Activated T-cell treated with anti-CD3 and anti-CD28 coated beads, Interleukin-2, amount 50 U/mL, for 24 hours (primary cell): ENCODE measurements around the gene KHDC3L.
"Not testable (repeated sequence)": the region's sequence is repeated elsewhere in the genome, so short reads cannot be mapped to it uniquely, and the experiment has no call there.

Source experiments
- DNase-seq: peaks from one replicate; pipeline ENCODE4 v3.0.0-alpha.2; 2020
- H3K27ac Mint-ChIP-seq: 2 replicates; pipeline ENCODE4 v1.8.0; 2020; ENCODE audit warnings: mild to moderate bottlenecking, mixed read lengths
- H3K27me3 Mint-ChIP-seq: 2 replicates; pipeline ENCODE4 v1.8.0; 2020; ENCODE audit warnings: mixed read lengths
- H3K36me3 Mint-ChIP-seq: 2 replicates; pipeline ENCODE4 v1.8.0; 2020; ENCODE audit warnings: low read depth, mixed read lengths
- H3K4me1 Mint-ChIP-seq: 2 replicates; pipeline ENCODE4 v1.8.0; 2020; ENCODE audit warnings: low read depth, mixed read lengths
- H3K4me3 Mint-ChIP-seq: 2 replicates; pipeline ENCODE4 v1.8.0; 2020; ENCODE audit warnings: mild to moderate bottlenecking, moderate library complexity, mixed read lengths
- H3K9me3 Mint-ChIP-seq: 2 replicates; pipeline ENCODE4 v1.8.0; 2020; ENCODE audit warnings: mixed read lengths

The KHDC3L gene

GRCh38 chr6:73362869-73363536, 545 bp downstream of the KHDC3L start:
- Mint-ChIP-seq H3K27ac (no peak overlapping the region), H3K4me1 (no peaks in the 10 kb centered on the region), H3K4me3 (no peak overlapping the region), H3K9me3 (no peaks in the 10 kb centered on the region), H3K36me3 (no peaks in the 10 kb centered on the region), H3K27me3 (no peaks in the 10 kb centered on the region)
- no peak for DNase-seq

- no peaks in the 10 kb centered on the region for H3K4me1 Mint-ChIP-seq
- no peak for DNase-seq
- H3K27me3 Mint-ChIP-seq: no peaks in the 10 kb centered on the region
- H3K9me3 Mint-ChIP-seq: no peaks in the 10 kb centered on the region
- no peaks in the 10 kb centered on the region for H3K36me3 Mint-ChIP-seq
- no peak overlapping the region for H3K27ac Mint-ChIP-seq
- H3K4me3 Mint-ChIP-seq: no peak overlapping the region
Measured at GRCh38 chr6:73363537-73363875, 1.0 kb downstream of the KHDC3L start.

GRCh38 chr6:73364121-73364520, 1.7 kb downstream of the KHDC3L start:
- H3K4me3 Mint-ChIP-seq: no peak overlapping the region
- no peaks in the 10 kb centered on the region for H3K4me1 Mint-ChIP-seq
- no peak overlapping the region for H3K27ac Mint-ChIP-seq
- no peak for DNase-seq
- H3K9me3 Mint-ChIP-seq: no peaks in the 10 kb centered on the region
- no peaks in the 10 kb centered on the region for H3K36me3 Mint-ChIP-seq
- no peaks in the 10 kb centered on the region for H3K27me3 Mint-ChIP-seq

- H3K36me3 Mint-ChIP-seq: no peaks in the 10 kb centered on the region
- H3K27ac Mint-ChIP-seq: no peak overlapping the region
- H3K4me1 Mint-ChIP-seq: no peaks in the 10 kb centered on the region
- no peak overlapping the region for H3K4me3 Mint-ChIP-seq
- H3K9me3 Mint-ChIP-seq: no peaks in the 10 kb centered on the region
- DNase-seq: no peak
- no peaks in the 10 kb centered on the region for H3K27me3 Mint-ChIP-seq
Measured at GRCh38 chr6:73364549-73364948, 2.1 kb downstream of the KHDC3L start.

- Mint-ChIP-seq H3K27ac (no peak overlapping the region), H3K4me3 (no peak overlapping the region), H3K36me3 (no peaks in the 10 kb centered on the region), H3K4me1 (no peaks in the 10 kb centered on the region), H3K9me3 (peaks cover 4% of the 10 kb centered on the region), H3K27me3 (no peaks in the 10 kb centered on the region)
- no peak for DNase-seq
Measured at GRCh38 chr6:73367761-73368355, 5.4 kb downstream of the KHDC3L start.

- no peak for DNase-seq
- H3K9me3 Mint-ChIP-seq: peaks cover 6% of the 10 kb centered on the region
- no peaks in the 10 kb centered on the region for H3K36me3 Mint-ChIP-seq
- H3K4me3 Mint-ChIP-seq: no peak overlapping the region
- no peaks in the 10 kb centered on the region for H3K27me3 Mint-ChIP-seq
- H3K4me1 Mint-ChIP-seq: no peaks in the 10 kb centered on the region
- no peak overlapping the region for H3K27ac Mint-ChIP-seq
Measured at GRCh38 chr6:73368675-73369074, 6.2 kb downstream of the KHDC3L start.

GRCh38 chr6:73369157-73369556, 6.7 kb downstream of the KHDC3L start:
- Mint-ChIP-seq H3K4me3 (no peak overlapping the region), H3K9me3 (peaks cover 6% of the 10 kb centered on the region), H3K27me3 (no peaks in the 10 kb centered on the region), H3K4me1 (no peaks in the 10 kb centered on the region), H3K36me3 (no peaks in the 10 kb centered on the region), H3K27ac (no peak overlapping the region)
- no peak for DNase-seq

- no peak within 1 kb of the TSS for H3K27ac Mint-ChIP-seq
- no peak for DNase-seq
- H3K36me3 Mint-ChIP-seq: no peaks in the 10 kb centered on the region
- H3K4me1 Mint-ChIP-seq: no peaks in the 10 kb centered on the region
- peaks cover 6% of the 10 kb centered on the region for H3K9me3 Mint-ChIP-seq
- no peaks in the 10 kb centered on the region for H3K27me3 Mint-ChIP-seq
- no peak within 1 kb of the TSS for H3K4me3 Mint-ChIP-seq
Measured at GRCh38 chr6:73369563-73369962, 7.1 kb downstream of the KHDC3L start, which contains the start of gene OOEP. TSS of gene OOEP (minus strand) at chr6:73369897. CDS start at chr6:73369792, 105 bp downstream.

GRCh38 chr6:73371984-73372383, 9.5 kb downstream of the KHDC3L start:
- Mint-ChIP-seq H3K27ac (no peak overlapping the region), H3K4me3 (no peak overlapping the region)

GRCh38 chr6:73372516-73372915, 10.1 kb downstream of the KHDC3L start:
- H3K27me3 Mint-ChIP-seq: no peaks in the 10 kb centered on the region
- H3K4me3 Mint-ChIP-seq: no peak overlapping the region
- no peaks in the 10 kb centered on the region for H3K36me3 Mint-ChIP-seq
- H3K27ac Mint-ChIP-seq: no peak overlapping the region
- H3K4me1 Mint-ChIP-seq: no peaks in the 10 kb centered on the region
- H3K9me3 Mint-ChIP-seq: peaks cover 6% of the 10 kb centered on the region
- no peak for DNase-seq

More at GRCh38 chr6:73371984-73372383, 9.5 kb downstream of the KHDC3L start:
- H3K36me3 Mint-ChIP-seq: no peaks in the 10 kb centered on the region
- peaks cover 6% of the 10 kb centered on the region for H3K9me3 Mint-ChIP-seq
- DNase-seq: no peak
- H3K27me3 Mint-ChIP-seq: no peaks in the 10 kb centered on the region
- H3K4me1 Mint-ChIP-seq: no peaks in the 10 kb centered on the region

GRCh38 chr6:73375216-73375615, 12.8 kb downstream of the KHDC3L start:
- Mint-ChIP-seq H3K4me1 (no peaks in the 10 kb centered on the region), H3K9me3 (peaks cover 6% of the 10 kb centered on the region), H3K27me3 (no peaks in the 10 kb centered on the region), H3K27ac (no peak overlapping the region), H3K36me3 (no peaks in the 10 kb centered on the region), H3K4me3 (no peak overlapping the region)
- no peak for DNase-seq

- Mint-ChIP-seq H3K36me3 (no peaks in the 10 kb centered on the region), H3K4me1 (no peaks in the 10 kb centered on the region), H3K9me3 (peaks cover 6% of the 10 kb centered on the region), H3K27ac (no peak overlapping the region), H3K4me3 (no peak overlapping the region), H3K27me3 (no peaks in the 10 kb centered on the region)
- DNase-seq: no peak
Measured at GRCh38 chr6:73377225-73377624, 14.8 kb downstream of the KHDC3L start.

GRCh38 chr6:73381531-73381930, 19.1 kb downstream of the KHDC3L start:
- DNase-seq, H3K4me3 Mint-ChIP-seq, H3K9me3 Mint-ChIP-seq, H3K27ac Mint-ChIP-seq, H3K36me3 Mint-ChIP-seq, H3K4me1 Mint-ChIP-seq, H3K27me3 Mint-ChIP-seq: not testable (repeated sequence)

GRCh38 chr6:73382462-73383113, 20.1 kb downstream of the KHDC3L start:
- no peaks in the 10 kb centered on the region for H3K27me3 Mint-ChIP-seq
- no peaks in the 10 kb centered on the region for H3K9me3 Mint-ChIP-seq
- no peaks in the 10 kb centered on the region for H3K4me1 Mint-ChIP-seq
- H3K4me3 Mint-ChIP-seq: no peak overlapping the region
- H3K27ac Mint-ChIP-seq: no peak overlapping the region
- DNase-seq: no peak
- H3K36me3 Mint-ChIP-seq: no peaks in the 10 kb centered on the region

- Mint-ChIP-seq H3K4me3 (peak overlapping the region; percentile 81), H3K36me3 (no peaks in the 10 kb centered on the region), H3K27ac (peak overlapping the region; percentile 73), H3K27me3 (peaks cover 3% of the 10 kb centered on the region), H3K9me3 (no peaks in the 10 kb centered on the region), H3K4me1 (peaks cover 21% of the 10 kb centered on the region)
- DNase-seq: no peak
Measured at GRCh38 chr6:73388433-73388799, 26.0 kb downstream of the KHDC3L start.
